GM18505 (cell line): ENCODE results near the gene MPI.

Experiments
- ATAC-seq: cut with Tn5 transposase; IDR thresholded peaks from one replicate; pipeline ENCODE4 v1.9.1; 2021; ENCODE audit not compliant: unreplicated experiment
- POLR2A ChIP-seq: IDR thresholded peaks from 4 replicates; pipeline ENCODE4 v1.6.1; 2011; ENCODE audit warnings: borderline replicate concordance; ENCODE audit not compliant: insufficient read depth, insufficient read length; ENCODE audit errors: extremely low read depth

The MPI gene, protein sequence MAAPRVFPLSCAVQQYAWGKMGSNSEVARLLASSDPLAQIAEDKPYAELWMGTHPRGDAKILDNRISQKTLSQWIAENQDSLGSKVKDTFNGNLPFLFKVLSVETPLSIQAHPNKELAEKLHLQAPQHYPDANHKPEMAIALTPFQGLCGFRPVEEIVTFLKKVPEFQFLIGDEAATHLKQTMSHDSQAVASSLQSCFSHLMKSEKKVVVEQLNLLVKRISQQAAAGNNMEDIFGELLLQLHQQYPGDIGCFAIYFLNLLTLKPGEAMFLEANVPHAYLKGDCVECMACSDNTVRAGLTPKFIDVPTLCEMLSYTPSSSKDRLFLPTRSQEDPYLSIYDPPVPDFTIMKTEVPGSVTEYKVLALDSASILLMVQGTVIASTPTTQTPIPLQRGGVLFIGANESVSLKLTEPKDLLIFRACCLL

DNA sequence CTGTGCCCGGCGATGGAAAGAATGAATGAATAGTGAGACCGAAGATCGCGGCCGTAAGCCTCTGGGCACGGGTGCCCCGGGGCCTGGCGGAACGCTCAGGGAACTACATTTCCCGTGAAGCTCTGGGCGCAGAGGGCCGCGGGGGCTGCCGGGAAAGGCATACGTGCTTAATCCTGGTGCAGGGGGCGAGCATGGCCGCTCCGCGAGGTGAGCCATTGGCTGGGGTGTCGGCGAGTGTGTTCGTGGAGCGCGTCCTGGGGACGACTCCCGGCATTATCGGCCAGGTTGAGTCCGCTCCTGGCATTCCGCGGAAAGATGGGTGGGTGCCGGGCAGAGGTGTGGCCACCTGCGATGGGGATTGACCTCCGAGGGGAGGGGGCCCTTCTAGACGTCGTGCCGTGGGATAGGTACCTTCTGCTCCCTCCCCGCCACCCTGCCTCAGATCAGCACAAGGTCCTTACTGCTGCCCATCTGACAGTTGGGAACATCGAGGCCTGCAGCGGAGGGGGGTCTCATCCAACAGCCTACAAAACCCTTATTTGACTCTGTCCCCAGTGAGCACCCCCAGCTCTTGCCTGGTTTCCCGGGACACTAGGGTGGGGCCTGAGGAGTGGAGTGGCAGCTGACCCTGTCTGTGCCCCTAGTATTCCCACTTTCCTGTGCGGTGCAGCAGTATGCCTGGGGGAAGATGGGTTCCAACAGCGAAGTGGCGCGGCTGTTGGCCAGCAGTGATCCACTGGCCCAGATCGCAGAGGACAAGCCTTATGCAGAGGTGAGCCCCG is at the start of gene MPI:
Gene MPI, plus strand, starts transcription at position 160 of the 782 bp plus-strand sequence. Its CDS starts 32 bp downstream, at position 192.
- peak; percentile 97 for TF ChIP-seq POLR2A
- ATAC-seq, result no peak

DNA sequence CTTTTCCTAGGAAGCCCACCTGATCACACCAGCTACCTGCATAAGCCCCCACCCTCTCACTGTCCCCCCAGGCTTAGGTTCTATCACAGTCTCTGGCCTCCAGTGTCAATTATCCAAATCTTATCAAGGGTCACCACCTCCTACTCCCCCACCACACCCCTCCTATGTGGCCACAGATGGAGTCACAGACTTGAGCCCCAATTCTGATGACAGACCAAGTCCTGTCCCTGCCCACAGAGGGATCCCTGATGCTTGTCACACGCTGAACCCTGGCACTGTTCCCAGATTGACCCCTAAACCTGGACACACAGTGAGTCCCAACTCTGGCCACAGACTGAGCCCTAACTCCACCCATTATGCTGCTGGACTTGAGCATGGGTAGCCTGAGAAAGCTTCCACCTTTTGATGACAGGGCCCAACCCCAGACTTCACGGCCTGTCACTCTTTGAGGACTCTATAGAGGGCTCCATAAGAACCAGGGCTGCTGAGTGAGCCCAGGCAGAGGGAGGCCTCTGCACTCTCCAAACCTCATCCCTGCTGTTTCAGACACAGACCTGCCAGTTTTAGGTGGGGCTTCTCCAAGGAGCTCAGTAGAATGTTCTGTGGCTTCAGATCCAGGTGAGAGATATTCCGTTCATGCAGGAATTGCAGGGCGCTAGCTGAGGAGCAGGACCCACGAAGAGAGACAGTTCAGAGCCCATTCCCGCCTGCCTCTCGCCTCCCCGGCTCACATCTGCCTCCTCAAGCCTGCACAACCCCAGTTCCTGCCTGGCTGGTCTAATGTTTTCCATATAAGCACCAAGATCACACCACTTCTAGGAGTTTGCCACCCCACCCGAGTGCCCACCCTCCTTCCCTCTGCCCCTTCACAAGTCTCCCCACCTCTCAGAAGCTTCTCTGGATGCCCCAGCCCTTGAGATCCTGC is 48.7 kb upstream of the MPI start:
- no peak for TF ChIP-seq POLR2A
- no peak for ATAC-seq

GRCh38 chr15:74841891-74842373 is 47.9 kb upstream of the MPI start:
- no peak for TF ChIP-seq POLR2A
- no peak for ATAC-seq

- peak; percentile 87 for ATAC-seq
- peak; percentile 57 for TF ChIP-seq POLR2A
These were observed 47.0 kb upstream of the MPI start, which contains the start of gene ULK3 for GRCh38 chr15:74842581-74843444. ULK3 (minus strand) TSS chr15:74843156; CDS start chr15:74843105, 51 bp downstream.

- no peak for TF ChIP-seq POLR2A
- ATAC-seq, result no peak
These were observed 46.4 kb upstream of the MPI start for GRCh38 chr15:74843445-74843828.

- ATAC-seq, result no peak
These were observed 45.9 kb upstream of the MPI start for GRCh38 chr15:74843891-74844299.

GRCh38 chr15:74844319-74845207 is 45.3 kb upstream of the MPI start:
- TF ChIP-seq POLR2A, result no peak
- no peak for ATAC-seq

More at GRCh38 chr15:74843891-74844299, 45.9 kb upstream of the MPI start:
- TF ChIP-seq POLR2A, result no peak

DNA sequence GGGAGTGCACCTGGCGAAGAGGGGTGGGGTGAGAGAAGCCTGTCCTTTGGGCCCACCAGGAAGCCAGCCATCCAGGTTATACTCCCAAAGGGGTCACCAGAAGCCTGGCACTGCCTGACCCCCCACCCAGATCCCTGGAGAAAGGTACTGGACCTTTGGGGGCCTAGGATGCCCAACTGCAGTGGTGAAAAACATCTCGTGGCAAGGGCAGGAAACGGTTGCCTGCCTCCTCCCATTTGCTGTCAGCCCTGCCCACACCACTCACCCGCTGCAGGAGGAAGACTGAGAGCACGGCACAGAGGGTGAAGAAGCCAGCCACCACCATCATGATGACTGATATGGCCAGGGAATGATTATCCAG is 44.7 kb upstream of the MPI start:
- TF ChIP-seq POLR2A, result no peak
- no peak for ATAC-seq

DNA sequence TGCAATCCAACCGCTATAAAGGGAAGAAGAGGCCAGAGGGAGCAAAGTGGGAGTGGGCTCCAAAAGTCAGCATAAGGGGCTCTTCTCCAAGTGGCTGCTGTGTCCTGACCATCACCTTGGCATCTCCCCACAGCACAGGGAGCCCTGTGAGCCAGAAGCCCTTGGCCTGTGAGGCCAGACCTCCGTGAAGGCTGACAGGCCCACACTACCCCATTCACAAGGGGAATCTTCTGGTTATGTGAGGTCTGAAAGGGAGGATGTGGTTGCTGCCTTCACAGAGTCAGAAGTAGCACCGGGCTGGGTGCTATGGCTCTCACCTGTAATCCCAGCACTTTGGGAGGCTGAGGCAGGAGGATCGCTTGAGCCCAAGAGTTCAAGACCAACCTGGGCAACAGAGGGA is 44.3 kb upstream of the MPI start:
- ATAC-seq, result no peak
- no peak for TF ChIP-seq POLR2A

GRCh38 chr15:74847432-74847831 is 42.4 kb upstream of the MPI start:
- no peak for ATAC-seq
- TF ChIP-seq POLR2A, result no peak

DNA sequence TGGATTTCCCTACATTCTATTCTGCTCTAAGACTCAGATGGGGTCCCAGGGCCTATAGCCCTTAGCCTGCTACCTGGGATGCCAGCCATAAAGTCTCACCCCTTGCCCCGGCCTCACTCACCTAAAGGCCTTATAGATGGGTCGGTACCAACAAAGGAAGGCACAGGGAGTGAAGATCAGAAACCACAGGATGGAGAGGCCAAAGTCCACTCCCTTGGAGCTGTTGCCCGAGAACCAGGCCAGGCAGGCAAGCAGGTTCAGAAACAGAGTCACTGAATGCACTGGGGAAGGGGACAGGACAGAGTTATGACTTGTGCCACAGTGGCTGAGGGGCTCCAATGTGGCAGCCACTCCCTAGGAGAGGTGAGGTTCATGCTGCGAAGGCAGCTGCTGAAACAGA is 39.4 kb upstream of the MPI start:
- no peak for ATAC-seq

GRCh38 chr15:74851960-74852359 is 37.9 kb upstream of the MPI start:
- ATAC-seq, result no peak

More for the DNA sequence above, 39.4 kb upstream of the MPI start:
- TF ChIP-seq POLR2A, result no peak

More at GRCh38 chr15:74851960-74852359, 37.9 kb upstream of the MPI start:
- TF ChIP-seq POLR2A, result no peak
